ENCODE data around the gene PCAT6.

DNA sequence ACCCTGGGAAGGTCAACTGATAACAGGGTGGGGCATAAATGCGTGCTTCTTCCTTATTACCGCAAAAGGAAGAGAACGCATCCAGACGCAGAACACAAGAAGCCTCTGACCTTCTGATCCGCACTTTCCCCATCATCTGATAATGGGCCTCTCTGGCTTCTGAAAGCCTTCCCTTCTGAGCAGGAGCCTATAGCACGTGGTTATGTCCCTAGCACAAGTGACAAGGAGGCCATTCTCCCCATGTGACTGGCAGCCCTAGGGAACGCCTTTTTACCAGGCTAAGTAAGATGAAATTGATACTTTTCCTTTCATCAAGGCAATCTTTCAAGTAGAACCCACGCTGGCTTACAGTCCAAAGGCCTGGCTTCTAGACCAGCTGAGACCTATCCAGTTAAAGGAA is 44.0 kb downstream of the PCAT6 start:
- TF ChIP-seq, protein P1, sequence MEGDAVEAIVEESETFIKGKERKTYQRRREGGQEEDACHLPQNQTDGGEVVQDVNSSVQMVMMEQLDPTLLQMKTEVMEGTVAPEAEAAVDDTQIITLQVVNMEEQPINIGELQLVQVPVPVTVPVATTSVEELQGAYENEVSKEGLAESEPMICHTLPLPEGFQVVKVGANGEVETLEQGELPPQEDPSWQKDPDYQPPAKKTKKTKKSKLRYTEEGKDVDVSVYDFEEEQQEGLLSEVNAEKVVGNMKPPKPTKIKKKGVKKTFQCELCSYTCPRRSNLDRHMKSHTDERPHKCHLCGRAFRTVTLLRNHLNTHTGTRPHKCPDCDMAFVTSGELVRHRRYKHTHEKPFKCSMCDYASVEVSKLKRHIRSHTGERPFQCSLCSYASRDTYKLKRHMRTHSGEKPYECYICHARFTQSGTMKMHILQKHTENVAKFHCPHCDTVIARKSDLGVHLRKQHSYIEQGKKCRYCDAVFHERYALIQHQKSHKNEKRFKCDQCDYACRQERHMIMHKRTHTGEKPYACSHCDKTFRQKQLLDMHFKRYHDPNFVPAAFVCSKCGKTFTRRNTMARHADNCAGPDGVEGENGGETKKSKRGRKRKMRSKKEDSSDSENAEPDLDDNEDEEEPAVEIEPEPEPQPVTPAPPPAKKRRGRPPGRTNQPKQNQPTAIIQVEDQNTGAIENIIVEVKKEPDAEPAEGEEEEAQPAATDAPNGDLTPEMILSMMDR (conservative IDR thresholded peaks at IDR 0.05; ENCODE audit: low read depth, low read length) = no peak
- no peak for TF ChIP-seq EZH2 (IDR thresholded peaks at IDR 0.05; ENCODE audit: borderline replicate concordance, low read depth, low read length, poor library complexity, severe bottlenecking)

Data from A673 (cell line).